HG03439 (cell line): Measurements from ENCODE around the gene TBC1D24.
"Not testable (repeated sequence)": the region's sequence is repeated elsewhere in the genome, so short reads cannot be mapped to it uniquely, and the experiment has no call there.

Experiments used
- ATAC-seq: cut with Tn5 transposase; IDR thresholded peaks from one replicate; pipeline ENCODE4 v1.9.1; 2021; ENCODE audit warnings: mild to moderate bottlenecking, moderate library complexity; ENCODE audit not compliant: unreplicated experiment

The TBC1D24 gene

DNA sequence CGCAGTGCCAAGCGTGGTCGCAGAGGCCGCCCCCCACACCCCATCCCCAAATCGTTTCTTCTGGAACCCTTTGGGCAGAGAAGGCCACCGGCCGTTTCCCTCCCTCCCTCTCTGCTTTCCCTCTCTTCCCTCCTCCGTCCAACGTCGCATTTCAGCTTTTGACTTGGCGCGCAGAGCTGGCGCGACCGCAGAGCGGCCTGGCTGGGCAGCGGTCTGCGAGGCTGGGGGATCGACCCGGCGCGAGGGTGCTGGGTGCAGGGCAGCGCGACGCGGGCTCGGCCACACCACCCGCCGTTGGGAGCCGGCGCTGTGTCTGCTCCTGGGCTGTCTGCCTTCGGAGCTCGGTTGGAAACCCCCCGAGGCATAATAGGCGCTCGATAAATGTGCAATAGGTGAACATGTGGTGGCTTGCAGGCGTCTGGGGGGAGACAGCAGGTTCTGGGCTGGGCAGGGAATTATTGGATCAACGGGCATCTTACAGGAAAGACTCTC, 6.6 kb upstream of the TBC1D24 start:
- ATAC-seq, result no peak

DNA sequence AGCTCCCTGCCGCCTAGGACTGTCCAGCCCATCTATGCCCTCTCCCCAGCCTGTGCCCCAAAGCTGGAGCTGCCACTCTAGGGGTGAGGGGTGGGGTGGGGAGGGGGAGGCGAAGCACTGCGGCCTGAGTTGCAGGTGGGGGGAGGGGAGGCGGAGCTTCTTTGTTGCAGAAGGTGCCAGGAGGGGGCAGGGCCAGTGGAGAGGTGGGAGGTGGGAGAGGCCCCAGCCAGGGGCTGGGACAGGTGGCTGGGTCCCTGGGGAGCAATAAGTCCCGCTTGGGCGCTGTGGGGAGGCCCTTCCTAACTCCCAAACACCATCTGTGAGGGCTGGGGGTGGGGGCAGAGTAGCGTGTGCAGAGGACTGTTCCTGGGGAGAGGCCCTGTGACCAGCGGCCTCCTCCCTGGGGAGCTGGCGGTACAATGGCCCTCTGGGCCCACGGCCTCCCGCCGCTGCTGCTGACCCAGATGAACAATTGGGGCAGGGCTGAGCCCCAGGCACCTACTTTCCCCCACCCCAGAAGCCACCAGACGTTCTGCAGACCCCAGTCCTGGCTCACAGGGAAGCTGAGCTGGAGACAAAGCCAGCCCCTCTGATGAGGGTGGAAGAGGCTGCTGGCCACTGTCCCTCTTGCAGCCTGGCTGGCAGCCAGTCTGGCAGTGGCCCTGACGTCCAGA, 6.1 kb upstream of the TBC1D24 start:
- no peak for ATAC-seq

DNA sequence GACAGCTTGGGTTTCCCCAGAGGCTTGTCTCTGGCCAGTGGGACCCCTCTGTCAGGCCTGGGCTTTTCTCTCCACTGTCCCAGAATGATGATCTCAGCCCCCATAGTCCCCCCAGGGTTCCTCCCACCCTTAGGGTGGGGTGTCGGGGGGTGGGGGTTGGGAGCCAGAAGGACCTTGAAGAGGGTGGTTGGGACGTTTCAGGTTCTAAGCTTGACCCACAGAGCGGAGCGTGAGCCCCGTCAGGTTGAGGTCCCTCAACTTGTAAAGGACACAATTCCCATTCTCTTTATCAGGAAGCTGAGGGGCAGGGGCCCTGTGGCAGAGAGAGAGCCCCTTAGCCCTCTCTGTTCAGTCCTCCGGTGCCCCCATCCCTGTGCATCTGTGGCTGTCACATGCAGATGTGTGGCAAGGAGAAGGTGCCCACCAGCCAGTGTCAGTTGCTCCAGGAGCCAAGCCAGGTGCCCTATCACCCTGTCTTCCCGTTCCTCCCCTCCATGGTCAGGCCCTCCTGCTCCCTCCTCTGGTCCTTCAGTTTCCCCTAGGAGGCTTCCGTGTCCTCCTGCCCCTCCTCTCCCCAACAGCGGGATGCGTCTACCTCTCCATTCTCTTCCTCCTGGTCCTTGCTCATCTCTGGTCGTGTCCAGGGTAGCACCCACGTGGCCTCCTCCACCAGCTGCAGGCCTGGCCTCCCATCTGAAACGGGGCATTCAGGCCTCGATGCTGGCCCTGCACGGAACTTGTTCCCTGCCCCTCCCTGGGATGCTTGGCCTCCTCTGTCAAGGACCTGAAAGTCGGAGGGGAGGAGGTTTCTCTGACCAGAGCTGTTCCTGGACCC, 5.3 kb upstream of the TBC1D24 start:
- ATAC-seq, result no peak

DNA sequence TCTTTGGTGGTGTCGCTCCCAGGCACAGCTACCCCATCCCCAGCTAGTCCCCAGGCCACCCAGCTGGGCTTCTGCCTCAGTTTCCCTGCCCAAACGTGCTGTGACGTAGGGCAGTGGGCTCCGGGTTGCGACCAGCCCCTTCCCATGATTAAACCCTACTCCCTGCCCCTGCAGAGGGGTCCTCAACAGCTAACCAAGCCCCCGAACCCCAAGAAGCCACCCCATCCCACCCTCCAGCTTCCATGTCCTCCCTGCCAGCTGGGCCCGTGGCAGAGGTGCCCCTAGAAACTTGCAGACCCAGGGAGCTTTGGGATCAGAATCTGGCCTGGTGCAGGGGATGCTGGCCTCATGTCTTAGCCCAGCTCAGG, 4.7 kb upstream of the TBC1D24 start:
- no peak for ATAC-seq

DNA sequence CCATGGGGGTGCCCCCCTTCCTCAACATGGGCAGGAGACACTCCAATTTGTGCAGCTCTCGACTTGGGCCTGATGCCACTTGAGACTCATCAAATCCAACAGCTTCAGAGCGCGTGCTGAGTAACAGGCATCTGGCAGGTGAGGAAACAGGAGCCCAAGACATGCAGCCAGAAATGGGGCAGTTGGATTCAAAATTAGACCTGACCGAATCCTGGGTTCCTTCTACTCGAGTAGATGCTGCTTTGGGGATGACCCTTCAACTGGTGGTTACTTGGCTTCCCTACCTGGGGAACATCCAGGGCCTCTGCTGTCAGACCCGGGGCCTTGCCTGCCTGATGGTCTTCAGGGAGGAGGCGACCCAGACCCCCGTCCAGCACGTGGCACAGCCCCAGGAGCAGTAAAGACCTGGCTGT, 4.3 kb upstream of the TBC1D24 start:
- no peak for ATAC-seq

DNA sequence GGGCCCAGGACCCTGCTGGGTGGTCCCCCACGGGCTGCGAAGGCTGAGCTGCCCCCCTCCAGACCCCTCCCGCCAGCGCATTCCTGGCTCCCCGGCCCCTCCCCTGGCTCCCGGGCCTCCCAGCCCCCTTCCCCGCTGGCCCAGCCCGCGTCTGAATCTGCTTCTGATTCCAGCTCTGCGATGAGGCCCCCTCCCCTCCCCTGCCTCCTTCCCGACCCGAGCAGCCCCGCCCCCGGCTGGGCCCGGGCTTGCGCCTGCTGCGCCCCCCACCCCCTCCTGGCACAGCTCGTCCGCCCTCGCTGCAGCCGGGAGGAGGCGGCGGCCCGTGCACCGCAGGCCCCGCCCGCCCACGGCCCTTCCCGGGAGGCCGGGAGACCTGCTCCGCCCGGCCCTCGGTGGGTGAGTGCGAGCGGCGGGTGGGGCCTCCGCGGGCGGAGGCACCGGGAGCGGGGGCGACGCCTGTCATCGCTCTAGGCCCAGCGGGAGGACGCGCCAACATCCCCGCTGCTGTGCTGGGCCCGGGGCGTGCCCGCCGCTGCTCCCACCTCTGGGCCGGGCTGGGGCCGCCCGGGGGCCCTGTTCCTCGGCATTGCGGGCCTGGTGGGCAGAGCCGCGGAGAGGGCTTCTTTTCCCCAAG, 3.8 kb upstream of the TBC1D24 start, which contains the start of gene NTN3:
Gene NTN3 (plus strand): TSS at position 282 of the 637 bp plus-strand sequence. CDS start 405 bp downstream, outside the sequence.
- no peak for ATAC-seq

DNA sequence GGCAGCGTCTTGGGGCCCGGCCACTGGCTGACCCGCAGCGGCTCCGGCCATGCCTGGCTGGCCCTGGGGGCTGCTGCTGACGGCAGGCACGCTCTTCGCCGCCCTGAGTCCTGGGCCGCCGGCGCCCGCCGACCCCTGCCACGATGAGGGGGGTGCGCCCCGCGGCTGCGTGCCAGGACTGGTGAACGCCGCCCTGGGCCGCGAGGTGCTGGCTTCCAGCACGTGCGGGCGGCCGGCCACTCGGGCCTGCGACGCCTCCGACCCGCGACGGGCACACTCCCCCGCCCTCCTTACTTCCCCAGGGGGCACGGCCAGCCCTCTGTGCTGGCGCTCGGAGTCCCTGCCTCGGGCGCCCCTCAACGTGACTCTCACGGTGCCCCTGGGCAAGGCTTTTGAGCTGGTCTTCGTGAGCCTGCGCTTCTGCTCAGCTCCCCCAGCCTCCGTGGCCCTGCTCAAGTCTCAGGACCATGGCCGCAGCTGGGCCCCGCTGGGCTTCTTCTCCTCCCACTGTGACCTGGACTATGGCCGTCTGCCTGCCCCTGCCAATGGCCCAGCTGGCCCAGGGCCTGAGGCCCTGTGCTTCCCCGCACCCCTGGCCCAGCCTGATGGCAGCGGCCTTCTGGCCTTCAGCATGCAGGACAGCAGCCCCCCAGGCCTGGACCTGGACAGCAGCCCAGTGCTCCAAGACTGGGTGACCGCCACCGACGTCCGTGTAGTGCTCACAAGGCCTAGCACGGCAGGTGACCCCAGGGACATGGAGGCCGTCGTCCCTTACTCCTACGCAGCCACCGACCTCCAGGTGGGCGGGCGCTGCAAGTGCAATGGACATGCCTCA, 3.1 kb upstream of the TBC1D24 start:
- no peak for ATAC-seq

DNA sequence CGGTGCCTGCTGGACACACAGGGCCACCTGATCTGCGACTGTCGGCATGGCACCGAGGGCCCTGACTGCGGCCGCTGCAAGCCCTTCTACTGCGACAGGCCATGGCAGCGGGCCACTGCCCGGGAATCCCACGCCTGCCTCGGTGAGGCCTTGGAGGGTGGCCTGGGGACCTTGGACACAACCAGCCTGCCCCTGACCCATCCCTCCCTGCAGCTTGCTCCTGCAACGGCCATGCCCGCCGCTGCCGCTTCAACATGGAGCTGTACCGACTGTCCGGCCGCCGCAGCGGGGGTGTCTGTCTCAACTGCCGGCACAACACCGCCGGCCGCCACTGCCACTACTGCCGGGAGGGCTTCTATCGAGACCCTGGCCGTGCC, 2.5 kb upstream of the TBC1D24 start:
- ATAC-seq, result no peak

DNA sequence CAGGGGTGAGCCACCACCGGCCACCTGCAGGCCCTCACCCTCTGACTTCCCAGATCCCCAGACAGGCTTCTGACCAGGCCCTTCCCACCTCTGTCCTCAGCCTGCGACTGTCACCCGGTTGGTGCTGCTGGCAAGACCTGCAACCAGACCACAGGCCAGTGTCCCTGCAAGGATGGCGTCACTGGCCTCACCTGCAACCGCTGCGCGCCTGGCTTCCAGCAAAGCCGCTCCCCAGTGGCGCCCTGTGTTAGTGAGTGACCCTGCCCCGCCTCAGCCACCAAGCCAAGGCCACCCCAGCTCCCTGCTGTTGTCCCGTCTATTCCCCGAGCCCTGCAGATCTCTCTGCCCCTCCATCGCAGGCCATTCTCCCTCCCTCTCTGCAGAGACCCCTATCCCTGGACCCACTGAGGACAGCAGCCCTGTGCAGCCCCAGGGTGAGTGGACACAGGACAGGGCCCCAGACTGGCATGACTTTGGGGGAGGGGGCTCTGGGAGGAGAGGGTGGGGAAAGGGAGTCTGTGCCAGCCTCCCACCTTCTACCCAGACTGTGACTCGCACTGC, 2.0 kb upstream of the TBC1D24 start:
- ATAC-seq, result no peak

DNA sequence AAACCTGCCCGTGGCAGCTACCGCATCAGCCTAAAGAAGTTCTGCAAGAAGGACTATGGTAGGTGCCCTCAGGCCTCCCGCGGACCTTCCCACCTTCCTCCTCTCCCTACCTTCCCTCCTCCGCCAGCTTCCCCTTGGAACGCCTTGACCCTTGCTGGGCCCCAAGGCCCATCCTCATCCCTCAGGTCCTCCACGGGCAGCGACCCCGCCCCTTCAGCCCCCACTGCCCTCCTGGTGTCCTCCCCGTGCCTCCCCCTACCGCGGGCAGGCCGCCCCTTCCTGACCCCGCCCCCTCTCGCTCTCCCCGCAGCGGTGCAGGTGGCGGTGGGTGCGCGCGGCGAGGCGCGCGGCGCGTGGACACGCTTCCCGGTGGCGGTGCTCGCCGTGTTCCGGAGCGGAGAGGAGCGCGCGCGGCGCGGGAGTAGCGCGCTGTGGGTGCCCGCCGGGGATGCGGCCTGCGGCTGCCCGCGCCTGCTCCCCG, 1.4 kb upstream of the TBC1D24 start:
- ATAC-seq, result no peak

DNA sequence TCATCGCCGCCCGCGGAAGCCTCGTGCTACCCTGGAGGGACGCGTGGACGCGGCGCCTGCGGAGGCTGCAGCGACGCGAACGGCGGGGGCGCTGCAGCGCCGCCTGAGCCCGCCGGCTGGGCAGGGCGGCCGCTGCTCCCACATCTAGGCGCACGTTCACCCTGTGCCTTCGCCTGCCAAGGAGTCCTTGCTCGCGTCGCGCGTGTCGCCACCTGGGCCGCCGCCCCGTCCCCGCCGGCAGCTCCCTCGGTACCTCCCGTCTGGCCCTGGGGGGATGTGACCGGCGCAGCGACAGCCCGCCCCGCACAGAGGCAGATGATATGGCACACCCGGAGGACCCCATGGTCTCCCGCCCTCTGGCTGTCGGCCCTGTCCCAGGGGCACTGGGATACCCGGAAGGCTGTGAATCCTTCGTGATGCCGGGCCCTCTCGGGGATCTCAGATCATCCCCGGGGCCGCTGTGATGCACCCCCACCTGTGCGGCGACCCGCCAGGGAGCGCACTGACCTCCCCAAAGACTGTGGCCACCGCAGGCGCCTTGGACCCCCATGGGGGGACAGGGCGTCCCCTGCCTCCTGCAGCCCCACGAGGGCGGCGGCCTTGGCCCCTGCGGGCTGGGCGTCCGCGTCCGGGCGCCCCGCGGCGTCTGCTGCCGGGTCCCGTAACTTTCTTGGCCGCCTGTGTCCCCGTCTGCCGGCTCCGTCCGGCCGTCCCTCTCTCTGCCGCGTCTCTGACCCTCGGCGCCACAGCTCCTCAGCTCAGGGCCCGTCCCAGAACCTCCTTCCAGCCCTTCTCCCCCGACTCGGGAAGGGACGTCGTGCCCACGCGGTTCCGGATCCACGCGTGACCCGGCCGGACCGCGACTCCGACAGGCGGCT, 689 bp upstream of the TBC1D24 start:
- no peak for ATAC-seq

DNA sequence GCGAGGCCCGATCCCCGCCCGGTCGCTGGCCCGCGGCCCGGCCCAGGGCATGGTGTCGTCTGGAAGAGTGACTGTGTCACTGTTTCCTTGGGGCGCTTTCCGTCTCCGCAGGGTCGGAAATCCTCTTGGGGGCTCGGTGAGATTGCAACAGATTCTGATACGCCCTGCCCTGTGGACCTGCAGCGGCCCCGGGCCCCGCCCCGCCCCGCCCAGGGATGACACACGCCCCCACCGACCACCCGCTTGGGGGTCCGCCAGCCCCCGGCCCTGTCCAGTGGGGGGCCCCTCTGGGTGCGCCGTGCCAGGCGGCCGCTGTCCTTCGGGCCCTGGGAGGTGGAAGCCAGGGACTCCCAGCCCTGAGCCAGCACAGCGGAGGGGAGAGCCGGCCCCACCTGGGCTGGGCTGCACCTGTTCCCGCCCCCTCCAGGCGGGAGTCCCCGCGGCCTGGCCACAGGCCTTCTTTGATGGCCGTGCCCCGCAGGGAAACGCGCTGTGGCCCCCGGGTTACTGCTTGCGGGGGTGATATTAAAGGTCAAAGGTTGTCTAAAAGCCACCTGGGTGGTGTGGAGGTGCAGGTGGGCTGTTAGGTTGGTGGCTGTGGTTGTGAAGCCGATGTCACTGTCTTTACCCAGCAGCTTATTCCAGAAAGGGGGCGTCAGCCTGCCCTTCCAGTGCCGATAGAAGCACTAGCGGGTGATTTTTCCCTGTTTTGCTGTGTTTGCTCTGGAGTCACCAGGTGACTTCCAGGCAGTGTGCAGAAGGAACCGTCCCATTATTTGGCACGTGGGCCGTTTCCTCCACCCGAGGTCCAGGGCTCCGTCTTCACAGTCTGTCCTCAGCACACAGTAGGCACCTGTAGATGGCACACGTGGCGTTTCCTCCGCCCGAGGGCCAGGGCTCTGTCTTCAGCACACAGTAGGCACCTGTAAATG, 752 bp downstream of the TBC1D24 start:
- no peak for ATAC-seq

DNA sequence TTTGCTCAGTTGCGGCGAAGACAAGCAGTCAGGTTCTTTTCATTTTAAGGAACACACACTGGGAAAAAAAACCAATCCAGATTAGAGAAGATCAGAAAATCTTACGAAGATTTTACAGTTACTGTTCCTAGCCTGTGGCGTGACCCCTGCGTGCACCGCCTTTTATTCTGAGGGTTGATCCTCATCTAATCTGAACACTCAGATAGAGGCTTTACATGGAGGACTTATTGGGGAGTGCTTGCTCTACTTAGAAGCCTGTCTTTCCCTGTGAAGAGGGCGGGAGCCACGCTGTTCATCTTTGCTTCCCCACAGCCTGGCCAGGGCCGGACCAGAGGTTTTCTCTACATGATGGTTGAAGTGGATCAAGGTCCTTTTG, 1.4 kb downstream of the TBC1D24 start:
- ATAC-seq, result no peak

DNA sequence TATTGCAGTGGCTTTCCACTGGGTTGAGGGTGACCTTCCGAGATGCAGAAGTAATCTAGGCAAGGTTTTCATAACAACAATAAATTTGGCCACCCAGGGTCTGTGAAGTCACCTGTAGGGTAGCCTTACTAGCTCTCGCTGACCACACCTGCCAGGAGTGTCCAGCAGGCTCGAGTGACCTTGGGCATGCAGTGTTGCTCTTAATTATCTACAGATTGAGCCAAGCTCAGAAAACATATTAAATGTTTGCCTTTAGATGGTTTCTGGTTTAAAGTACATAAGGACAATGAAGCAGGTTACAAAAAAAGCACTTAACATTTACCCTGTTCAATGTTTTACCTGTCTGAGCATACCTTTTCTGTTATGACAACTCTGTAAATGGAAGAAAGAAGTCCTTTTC, 1.8 kb downstream of the TBC1D24 start:
- ATAC-seq, result no peak

DNA sequence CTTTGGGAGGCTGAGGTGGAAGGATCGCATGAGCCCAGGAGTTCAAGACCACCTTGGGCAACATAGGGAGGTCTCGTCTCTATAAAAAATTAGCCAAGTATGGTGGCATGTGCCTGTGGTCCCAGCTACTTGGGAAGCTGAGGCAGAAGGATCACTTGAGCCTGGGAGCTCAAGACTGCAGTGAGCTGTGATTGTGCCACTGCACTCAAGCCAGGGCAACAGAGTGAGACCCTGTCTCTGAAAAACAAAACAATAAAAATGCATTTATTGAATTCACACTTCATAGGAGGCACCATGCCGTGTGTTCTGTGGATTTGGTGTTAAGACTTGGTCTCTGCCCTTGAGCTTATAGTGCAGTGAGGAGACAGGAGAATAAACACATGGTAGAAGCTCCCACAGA, 2.4 kb downstream of the TBC1D24 start:
- no peak for ATAC-seq

DNA sequence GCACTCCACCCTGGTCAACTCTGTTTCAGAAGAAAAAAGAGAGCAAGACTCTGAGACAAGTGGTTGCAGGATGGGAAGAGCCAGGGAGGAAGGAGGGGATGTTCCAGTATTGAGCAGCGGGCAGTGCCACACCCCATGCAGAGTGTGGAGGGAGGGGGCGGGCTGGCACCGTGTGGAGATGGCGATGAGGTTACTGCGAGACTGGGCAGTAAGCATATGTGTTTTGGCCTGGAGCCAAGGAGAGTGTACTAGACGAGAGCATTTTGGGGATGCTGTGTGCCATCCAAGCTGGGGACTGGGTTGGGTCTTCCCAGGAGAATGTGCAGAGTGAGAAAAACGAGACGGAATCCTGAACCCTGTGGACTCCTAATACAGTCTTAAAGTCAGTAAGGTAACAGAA, 3.4 kb downstream of the TBC1D24 start:
- no peak for ATAC-seq

DNA sequence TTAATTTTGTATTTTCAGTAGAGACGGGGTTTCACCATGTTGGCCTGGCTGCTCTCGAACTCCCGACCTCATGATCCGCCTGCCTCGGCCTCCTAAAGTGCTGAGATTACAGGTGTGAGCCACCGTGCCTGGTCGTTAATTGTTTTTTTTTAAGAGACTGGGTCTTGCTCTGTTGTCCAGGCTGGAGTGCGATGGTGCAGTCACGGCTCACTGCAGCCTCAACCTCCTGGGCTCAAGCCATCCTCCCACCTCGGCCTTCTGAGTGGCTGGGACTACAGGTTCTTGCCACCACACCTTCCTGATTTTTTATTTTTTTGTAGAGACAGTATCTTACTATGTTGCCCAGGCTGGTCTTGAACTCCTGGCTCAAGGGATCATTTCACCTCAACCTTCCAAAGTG, 5.1 kb downstream of the TBC1D24 start:
- not testable (repeated sequence) for ATAC-seq

DNA sequence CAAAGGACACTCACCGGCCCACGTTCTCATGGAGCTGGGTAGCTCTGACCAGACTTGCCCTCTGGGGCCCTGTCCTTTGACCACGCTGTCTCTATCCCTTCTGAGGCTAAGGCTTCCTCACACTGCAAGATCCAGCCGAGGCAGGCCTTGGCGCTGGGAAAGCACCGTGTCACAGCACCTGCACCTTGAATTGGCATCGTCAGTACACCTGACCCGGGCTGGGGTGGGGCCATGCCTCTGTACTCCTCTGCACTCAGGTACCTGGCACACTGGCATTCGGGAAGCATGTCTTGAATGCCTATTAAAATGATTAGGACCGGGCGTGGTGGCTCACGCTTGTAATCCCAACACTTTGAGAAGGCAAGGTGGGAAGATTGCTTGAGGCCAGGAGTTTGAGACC, 6.0 kb downstream of the TBC1D24 start:
- no peak for ATAC-seq
